Loucy (cell line): ENCODE data around the gene IFT43.

Experiments used
- H2AFZ ChIP-seq: fragments of 200-600 bp; sonication (generic); 2 replicates; pipeline ENCODE4 v1.6.0; 2016; ENCODE audit warnings: antibody characterized with exemption, mild to moderate bottlenecking, low read length, moderate library complexity
- H3F3A ChIP-seq: fragments of 200-600 bp; 2 replicates; pipeline ENCODE4 v1.6.0; 2016; ENCODE audit warnings: antibody characterized with exemption, low read depth, mild to moderate bottlenecking
- H3K27me3 ChIP-seq: fragments of 200-600 bp; sonication (generic); 2 replicates; pipeline ENCODE4 v1.6.1; 2014; ENCODE audit warnings: low read length, mild to moderate bottlenecking; ENCODE audit not compliant: insufficient read depth, poor library complexity, severe bottlenecking
- H3K36me3 ChIP-seq: fragments of 200-600 bp; sonication (generic); 2 replicates; pipeline ENCODE4 v1.6.1; 2016; ENCODE audit warnings: low read length; ENCODE audit not compliant: insufficient read depth
- H3K4me1 ChIP-seq: fragments of 200-600 bp; sonication (generic); 2 replicates; pipeline ENCODE4 v1.5.1; 2014; ENCODE audit warnings: low read length, mild to moderate bottlenecking; ENCODE audit not compliant: insufficient read depth, poor library complexity, severe bottlenecking
- H3K4me2 ChIP-seq: fragments of 200-600 bp; sonication (generic); 2 replicates; pipeline ENCODE4 v1.6.0; 2014; ENCODE audit warnings: antibody characterized with exemption, low read length, low read depth, mild to moderate bottlenecking; ENCODE audit not compliant: poor library complexity, severe bottlenecking
- H3K4me3 ChIP-seq: fragments of 200-600 bp; sonication (generic); 2 replicates; pipeline ENCODE4 v1.5.1; 2014; ENCODE audit warnings: low read length, mild to moderate bottlenecking, mixed read lengths; ENCODE audit not compliant: poor library complexity, severe bottlenecking
- H3K79me2 ChIP-seq: fragments of 200-600 bp; sonication (generic); 2 replicates; pipeline ENCODE4 v1.6.1; 2014; ENCODE audit warnings: low read length; ENCODE audit not compliant: insufficient read depth
- H3K9ac ChIP-seq: fragments of 200-600 bp; sonication (generic); 2 replicates; pipeline ENCODE4 v1.6.0; 2014; ENCODE audit warnings: mild to moderate bottlenecking, low read depth, low read length, moderate library complexity; ENCODE audit not compliant: poor library complexity, severe bottlenecking
- H3K9me2 ChIP-seq: fragments of 200-600 bp; sonication (generic); replicated peaks from 2 replicates; pipeline ENCODE4 v1.6.1; 2016; ENCODE audit warnings: low read depth, low read length, mixed read lengths
- H3K9me3 ChIP-seq: fragments of 200-600 bp; sonication (generic); 2 replicates; pipeline ENCODE4 v1.6.1; 2014; ENCODE audit warnings: mild to moderate bottlenecking, antibody characterized with exemption, low read length, low read depth; ENCODE audit not compliant: insufficient read depth
- H4K20me1 ChIP-seq: fragments of 200-600 bp; sonication (generic); 2 replicates; pipeline ENCODE4 v1.6.0; 2014; ENCODE audit warnings: antibody characterized with exemption, low read length, mild to moderate bottlenecking; ENCODE audit not compliant: insufficient read depth, poor library complexity, severe bottlenecking
- EZH2phosphoT487 ChIP-seq: fragments of 200-600 bp; IDR thresholded peaks from 2 replicates; pipeline ENCODE4 v1.6.1; 2018; ENCODE audit warnings: antibody characterized with exemption, mild to moderate bottlenecking, moderate library complexity, borderline replicate concordance
- TF ChIP-seq, protein P1 (sequence below): fragments of 200-600 bp; sonication (generic); conservative IDR thresholded peaks from 2 replicates; pipeline ENCODE4 v1.5.1; 2014; ENCODE audit warnings: mild to moderate bottlenecking, antibody characterized with exemption, low read length

The IFT43 gene

GRCh38 chr14:76088771-76089571 is 103.4 kb downstream of the IFT43 start:
- no peaks in the 10 kb centered on the region for H4K20me1 ChIP-seq
- TF ChIP-seq, protein P1, sequence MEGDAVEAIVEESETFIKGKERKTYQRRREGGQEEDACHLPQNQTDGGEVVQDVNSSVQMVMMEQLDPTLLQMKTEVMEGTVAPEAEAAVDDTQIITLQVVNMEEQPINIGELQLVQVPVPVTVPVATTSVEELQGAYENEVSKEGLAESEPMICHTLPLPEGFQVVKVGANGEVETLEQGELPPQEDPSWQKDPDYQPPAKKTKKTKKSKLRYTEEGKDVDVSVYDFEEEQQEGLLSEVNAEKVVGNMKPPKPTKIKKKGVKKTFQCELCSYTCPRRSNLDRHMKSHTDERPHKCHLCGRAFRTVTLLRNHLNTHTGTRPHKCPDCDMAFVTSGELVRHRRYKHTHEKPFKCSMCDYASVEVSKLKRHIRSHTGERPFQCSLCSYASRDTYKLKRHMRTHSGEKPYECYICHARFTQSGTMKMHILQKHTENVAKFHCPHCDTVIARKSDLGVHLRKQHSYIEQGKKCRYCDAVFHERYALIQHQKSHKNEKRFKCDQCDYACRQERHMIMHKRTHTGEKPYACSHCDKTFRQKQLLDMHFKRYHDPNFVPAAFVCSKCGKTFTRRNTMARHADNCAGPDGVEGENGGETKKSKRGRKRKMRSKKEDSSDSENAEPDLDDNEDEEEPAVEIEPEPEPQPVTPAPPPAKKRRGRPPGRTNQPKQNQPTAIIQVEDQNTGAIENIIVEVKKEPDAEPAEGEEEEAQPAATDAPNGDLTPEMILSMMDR: no peak
- TF ChIP-seq EZH2phosphoT487: no peak
- no peak overlapping the region for H3K9ac ChIP-seq
- no peaks in the 10 kb centered on the region for H3F3A ChIP-seq
- H3K4me1 ChIP-seq: no peaks in the 10 kb centered on the region
- no peak overlapping the region for H3K4me2 ChIP-seq
- H3K9me2 ChIP-seq: no peaks in the 10 kb centered on the region
- H3K36me3 ChIP-seq: no peaks in the 10 kb centered on the region
- H3K9me3 ChIP-seq: no peaks in the 10 kb centered on the region
- no peaks in the 10 kb centered on the region for H3K79me2 ChIP-seq
- H2AFZ ChIP-seq: no peak overlapping the region
- no peak overlapping the region for H3K4me3 ChIP-seq
- H3K27me3 ChIP-seq: no peaks in the 10 kb centered on the region

DNA sequence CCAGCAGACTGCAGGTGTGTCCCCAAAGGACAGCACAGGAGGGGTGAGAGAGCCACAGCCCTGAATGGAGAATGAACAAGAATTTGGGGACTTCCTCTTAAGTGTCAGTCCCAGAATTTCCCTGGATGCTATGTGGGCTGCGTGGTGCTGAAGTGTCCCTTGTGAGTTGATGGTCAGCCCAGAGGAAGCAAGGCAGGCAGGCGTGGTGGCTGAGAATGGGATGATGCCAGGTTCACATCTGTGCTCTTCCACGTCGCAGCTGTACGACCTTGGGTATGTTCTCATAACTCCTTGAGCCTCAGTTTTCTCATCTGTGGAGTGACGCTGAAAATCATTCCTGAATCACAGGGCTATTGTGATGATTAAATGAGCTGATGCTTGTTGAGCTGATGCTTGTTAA is 104.0 kb downstream of the IFT43 start:
- Histone ChIP-seq H3K9ac (no peak overlapping the region), H3K9me3 (no peaks in the 10 kb centered on the region), H3K4me1 (no peaks in the 10 kb centered on the region), H3K4me3 (no peak overlapping the region), H3F3A (no peaks in the 10 kb centered on the region), H2AFZ (no peak overlapping the region), H3K27me3 (no peaks in the 10 kb centered on the region), H4K20me1 (no peaks in the 10 kb centered on the region), H3K9me2 (no peaks in the 10 kb centered on the region), H3K36me3 (no peaks in the 10 kb centered on the region), H3K4me2 (no peak overlapping the region), H3K79me2 (no peaks in the 10 kb centered on the region)
- TF ChIP-seq EZH2phosphoT487: no peak
- TF ChIP-seq, protein P1: no peak

GRCh38 chr14:76090616-76091391 is 105.2 kb downstream of the IFT43 start:
- Histone ChIP-seq H3K27me3 (no peaks in the 10 kb centered on the region), H3K4me2 (no peak overlapping the region), H3K79me2 (no peaks in the 10 kb centered on the region), H3K9me2 (no peaks in the 10 kb centered on the region), H3K4me3 (no peak overlapping the region), H3F3A (no peaks in the 10 kb centered on the region), H3K36me3 (no peaks in the 10 kb centered on the region), H4K20me1 (no peaks in the 10 kb centered on the region), H3K4me1 (no peaks in the 10 kb centered on the region), H3K9me3 (no peaks in the 10 kb centered on the region), H2AFZ (no peak overlapping the region), H3K9ac (no peak overlapping the region)
- TF ChIP-seq EZH2phosphoT487: no peak
- TF ChIP-seq, protein P1: no peak
